NCI-H82 (cell line): ENCODE measurements around the gene DUSP6.
"Not testable (repeated sequence)": the region's sequence is repeated elsewhere in the genome, so short reads cannot be mapped to it uniquely, and the experiment has no call there.

Source experiments
- DNase-seq: peaks from one replicate; lab custom pipeline; 2025; lab: John Stamatoyannopoulos, UW

The DUSP6 gene

DNA sequence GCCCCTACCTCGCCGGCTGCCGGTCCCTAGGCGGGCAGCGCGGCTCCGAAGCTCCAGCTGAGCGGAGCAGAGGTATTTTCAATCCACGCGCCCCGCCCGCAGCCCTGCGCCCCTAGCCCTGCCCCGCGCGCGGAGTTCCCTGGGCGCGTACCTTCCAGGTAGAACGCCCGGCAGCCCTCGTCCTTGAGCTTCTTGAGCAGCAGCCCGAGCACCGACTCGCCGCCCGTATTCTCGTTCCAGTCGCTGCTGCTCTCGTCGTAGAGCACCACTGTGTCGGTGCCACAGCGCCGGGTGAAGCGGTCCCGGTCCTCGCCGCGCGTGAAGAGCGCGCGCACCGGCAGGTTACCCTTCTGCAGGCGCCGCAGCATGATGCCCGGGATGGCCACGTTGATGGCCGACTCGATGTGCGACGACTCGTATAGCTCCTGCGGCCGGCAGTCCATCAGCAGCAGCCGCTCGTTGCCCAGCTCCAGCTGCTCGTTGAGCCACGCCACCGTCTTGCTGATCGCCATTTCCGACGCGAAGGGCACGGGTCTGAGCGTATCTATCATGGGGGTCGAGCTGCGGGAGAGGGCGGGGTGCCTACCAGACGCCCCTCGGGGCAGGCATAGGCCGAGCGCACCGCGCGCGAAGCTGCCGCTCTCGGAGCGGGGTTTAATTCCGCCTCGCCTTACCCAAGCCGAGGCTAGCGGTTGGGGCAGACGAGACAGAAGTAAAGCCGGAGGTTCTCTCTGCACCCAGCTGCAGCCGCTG lies 636 bp downstream of the DUSP6 start:
- DNase-seq = no peak

DNA sequence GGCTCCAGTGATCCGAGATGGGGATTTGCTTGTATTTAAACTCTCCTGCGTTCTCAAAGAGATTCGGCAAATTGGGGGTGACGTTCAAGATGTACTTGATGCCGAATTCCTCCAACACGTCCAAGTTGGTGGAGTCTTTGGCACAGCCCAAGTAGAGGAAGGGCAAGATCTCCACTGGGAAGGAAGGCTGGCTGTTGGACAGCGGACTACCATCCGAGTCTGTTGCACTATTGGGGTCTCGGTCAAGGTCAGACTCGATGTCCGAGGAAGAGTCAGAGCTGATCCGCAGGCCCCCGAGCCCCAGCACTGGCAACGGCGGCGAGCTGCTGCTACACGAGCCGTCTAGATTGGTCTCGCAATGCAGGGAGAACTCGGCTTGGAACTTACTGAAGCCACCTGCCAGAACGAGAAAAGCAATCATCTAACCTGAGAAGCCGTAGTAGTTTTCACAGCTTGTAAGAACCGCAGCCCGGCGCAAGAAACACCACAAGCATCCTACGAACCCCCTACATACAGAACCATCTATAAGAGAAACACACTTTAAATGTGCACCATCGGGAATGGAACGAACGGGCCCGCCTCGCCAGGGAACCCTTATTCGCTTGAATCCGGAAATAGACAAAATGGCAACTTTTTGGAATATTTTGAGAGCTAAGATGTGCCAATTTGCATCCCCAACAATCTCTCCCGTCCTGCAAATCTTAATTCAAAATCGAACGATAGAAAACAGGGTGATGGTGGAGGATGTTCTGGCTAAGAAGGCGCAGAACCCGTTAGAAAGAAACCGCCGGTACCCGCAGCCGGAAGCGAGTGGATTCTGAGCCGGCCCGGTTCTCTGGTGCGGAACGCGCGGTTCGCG lies 1.4 kb downstream of the DUSP6 start:
- no peak for DNase-seq

DNA sequence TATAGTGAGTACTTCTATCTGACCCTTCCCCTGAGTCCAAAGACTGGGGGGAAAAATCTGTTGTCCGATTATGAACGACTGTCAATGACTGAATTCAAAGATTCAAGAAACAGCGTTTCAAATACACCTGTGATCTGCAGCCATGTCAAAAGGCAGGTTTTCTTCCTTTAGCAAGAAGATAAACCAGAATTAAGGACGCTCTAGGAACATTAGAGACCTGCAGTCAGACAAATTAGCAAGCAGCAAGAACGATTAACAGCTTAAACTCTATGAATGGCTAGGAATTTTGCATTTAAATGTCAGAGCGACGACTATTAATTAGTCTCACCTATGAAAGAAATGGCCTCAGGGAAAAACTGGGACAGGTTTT lies 2.1 kb downstream of the DUSP6 start:
- no peak for DNase-seq

DNA sequence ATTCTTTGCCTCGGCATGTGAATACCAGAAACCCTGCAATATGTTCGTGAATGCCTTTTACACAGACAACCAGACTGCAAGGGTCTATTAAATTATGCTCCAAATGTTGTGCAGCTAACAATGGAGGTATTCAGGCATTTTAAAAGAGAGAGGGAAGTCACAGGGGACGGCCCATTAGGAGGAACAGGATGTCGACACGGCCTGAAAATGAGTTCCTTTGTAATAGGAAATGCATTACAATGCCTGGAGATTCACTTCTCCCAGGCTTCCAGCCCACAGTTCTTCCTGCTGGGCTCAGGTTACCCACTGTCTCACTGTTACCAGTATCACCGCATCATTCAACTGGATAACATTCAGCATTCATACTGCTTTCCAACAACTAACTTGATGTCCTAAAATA lies 2.5 kb downstream of the DUSP6 start:
- no peak for DNase-seq

DNA sequence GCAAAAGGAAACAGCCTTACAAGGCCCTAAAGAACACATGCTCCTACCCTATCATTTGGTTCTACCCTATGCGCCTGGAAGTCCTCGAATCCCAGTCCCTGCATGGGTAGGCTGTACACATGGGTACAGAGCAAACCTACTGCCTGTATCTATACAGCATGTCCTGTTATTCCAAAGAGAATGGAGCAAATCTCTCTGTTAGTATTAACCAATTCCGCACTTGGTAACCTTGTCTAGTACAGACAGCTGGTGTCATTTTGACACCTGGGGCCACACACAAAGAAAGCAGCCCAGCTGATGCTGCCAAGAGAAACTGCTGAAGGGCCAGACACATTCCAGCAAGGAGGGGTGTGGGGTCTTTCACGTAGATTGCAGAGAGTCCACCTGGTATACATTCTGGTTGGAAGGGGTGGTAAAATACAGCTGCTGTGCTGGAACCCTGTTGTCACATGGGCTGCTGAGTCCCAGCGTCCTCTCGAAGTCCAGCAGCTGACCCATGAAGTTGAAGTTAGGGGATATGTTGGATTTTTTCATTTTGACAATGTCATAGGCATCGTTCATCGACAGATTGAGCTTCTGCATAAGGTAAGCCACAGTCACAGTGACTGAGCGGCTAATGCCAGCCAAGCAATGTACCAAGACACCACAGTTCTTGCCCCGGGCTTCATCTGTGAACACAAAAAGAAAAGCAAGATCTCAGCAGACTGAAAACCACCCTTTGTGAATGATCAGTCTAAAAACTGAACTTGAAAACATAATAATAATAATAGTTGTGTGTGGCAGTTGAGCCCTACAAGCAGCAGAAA lies 3.2 kb downstream of the DUSP6 start:
- no peak for DNase-seq

DNA sequence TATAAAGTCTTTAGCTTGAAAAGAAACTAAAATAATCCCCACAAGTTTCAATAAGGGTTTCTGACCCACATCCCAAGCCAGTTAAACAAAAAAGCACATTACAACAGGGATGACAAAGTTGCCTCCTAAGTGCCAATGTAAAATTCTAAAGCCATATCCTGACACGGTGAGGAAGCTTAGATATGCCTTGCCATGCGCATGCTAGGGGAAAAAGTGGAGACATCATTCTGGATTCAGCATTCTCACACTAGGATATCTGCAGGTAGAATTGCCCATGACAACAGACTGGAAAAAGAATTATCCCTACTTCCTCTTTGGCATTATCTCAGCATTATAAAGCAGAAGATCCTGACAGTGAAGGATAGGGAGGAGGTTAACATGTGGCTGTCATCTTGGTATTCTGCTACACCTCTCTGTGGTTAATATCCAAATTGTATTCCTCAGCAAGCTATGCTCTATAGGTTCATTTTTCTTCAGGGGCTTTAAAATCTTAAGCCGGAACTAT lies 4.9 kb downstream of the DUSP6 start:
- no peak for DNase-seq

DNA sequence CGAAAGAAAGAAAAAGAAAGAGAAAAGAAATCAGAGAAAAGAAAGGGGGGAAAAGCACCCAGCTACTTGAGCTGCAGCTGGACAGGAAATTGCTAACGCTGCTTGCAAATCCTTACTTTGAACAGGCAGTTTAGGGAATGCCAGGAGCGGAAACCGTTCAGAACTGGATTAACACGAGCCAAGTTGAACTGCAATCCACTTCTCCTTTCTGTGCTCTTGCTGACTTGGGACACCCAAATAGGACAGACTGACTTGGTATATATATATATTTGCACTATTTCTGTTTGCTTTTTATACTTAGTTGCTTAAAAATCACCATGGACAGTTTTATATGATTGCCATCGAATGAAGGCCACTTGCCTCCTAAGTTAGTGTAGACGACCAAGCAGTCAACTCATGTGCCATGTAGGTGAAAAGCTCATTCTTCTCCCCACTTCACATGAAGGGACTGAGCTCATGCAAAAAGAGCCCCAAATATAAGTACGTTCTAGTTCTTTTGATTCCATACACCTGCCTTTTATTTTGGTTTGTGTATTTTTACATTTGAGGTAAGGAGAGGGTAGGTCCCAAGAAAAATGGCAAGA lies 5.5 kb downstream of the DUSP6 start:
- peak; percentile 16 for DNase-seq

DNA sequence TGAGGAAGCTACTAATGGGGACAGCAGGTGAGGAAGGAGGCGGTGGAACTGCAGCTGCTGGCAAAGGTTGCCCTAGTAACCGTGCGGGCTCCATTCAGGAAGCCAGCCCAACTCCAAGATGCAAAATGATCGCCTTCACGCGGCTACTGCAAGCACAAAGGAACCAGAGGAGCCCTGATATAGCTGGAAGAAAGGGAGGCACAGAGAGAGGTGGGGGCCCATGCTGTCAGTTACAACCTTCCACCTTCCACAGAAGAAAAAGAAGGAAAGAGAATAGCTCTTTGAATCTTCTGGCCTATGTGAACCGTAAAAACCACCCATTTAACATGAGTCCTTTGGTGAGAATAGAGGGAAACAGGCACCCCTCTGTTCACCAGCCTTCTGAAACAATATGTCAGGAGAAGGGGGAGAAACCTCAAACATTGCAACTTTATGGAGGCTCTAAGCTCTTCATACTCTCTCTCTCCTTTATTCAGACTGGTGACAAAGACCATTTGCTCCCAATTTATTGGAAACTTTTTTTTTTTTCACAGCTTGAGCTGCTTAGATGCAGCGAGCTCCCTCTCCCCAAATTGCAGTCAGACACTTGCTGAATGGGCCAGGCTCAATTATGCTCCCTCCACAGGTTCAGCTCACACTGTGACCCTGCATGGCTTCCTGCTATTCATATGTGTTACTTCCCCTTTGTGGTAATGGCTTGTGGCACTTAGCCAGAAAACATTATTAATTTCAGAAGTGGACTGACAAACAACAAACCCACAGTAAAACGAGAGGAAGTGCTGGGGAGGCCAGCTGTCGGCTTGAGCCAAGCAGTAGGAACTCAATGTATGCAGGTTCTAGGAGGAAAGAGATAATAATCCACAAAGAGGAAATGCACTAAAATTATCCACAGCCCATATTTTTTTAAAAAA lies 6.2 kb downstream of the DUSP6 start:
- DNase-seq = no peak

DNA sequence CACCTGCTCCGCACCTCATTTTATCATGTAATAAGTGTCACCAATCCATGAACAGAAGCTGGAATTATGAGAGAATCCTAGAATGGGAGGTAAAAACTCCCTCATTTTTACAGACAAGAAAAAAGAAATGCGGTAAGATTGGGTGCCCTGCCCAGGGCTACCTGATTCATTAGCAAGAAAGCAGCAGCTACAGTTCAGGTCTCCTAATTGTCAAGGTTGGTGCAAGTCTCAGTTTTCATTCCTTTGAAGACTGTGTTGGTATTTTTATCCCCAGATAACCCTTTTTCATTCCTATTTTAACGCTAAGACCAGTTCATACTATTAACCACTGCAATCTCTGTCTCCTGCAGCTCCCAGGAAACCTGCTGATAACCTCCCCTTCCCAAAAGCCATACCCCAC lies 6.9 kb downstream of the DUSP6 start:
- no peak for DNase-seq

DNA sequence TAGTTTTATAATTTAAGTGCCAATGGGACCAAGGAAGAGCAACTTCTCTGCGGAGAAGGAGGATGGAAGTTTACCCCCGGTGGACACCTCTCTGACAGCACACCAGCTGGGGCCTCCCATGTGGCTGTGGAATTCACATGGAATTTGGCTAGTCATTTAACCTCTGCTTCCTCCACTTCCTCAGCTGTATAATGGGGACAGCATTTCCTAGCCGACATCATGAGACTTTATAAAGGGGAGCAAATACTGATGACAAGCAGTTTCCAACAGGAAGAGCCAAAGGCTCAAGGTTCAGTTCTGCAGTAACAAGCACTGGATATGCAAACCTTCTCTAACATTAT lies 7.5 kb downstream of the DUSP6 start:
- DNase-seq = no peak

DNA sequence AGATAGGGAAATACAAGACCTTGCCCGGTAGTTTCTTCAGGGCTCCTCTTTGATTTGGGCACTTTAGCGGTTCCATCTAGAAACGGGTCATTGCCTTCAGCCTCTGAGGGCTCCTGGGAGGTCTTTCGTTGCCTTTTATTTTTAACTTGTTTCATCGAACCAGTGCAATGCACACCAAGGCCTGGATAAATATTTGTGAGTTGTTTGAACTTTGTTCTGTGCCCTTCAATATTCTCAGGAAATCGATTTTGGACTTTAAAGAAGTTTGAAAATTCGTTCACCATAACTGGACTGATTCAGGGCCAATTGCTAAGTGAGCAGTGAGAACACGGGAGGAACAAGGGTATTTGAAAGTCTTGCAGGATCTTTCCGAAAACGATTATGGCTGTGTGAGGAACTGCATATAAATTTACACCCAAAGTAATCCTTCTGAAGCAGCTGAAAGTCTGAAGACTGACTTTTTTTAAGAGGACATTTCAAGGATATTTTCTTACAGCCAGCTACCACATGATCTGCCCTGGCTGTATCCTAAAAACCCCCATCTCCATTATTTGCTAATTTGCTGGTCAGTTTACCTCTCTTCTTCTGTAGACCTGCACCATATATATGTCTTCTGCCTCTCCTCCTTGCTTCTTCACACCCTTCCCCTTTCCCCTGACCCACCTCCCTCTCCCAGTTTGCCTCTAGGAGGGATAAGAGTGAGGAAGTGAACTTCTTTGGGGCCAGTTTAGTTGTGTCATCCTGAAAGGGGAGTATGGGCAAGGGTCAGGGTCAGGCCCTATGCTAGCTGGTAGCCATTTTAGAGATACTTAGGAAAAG lies 8.0 kb downstream of the DUSP6 start:
- DNase-seq = no peak

DNA sequence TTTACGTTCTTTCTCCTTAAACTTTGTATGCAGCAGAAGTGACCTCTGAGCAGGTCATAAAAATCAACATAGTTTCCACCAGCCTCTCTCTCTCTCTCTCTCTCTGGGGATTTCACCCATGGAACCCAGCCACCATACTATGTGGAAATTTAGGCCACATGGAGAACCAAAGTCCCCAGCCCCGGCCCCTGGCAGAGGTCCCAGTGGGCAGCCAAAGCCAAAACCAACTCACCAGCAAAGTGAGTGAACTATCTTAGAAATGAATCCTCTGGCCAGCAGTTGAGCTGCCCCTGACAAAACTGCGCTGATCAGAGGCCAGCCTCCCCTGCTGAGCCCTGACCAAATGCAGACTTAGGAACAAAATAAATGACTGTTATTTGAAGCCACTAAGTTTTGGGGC lies 9.2 kb downstream of the DUSP6 start:
- no peak for DNase-seq

DNA sequence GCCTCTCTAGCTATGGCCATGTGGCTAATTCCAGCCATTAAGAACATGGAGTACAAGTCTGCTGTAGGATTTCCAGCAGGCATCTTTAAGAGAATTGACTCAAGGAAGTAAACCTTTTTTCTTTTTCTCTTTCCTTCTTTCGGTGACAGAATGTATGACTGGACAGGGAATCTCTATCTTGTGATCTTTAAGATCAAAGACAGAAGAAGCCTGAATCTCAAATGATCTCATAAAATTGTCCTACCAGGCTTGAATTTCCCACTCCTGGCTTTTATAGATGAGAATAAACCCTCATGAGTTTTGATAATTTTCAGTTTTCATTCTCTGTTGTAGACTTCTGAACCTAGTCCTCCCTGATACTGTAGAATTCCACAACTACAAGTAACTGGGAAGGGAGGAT lies 11.4 kb downstream of the DUSP6 start:
- DNase-seq = no peak

DNA sequence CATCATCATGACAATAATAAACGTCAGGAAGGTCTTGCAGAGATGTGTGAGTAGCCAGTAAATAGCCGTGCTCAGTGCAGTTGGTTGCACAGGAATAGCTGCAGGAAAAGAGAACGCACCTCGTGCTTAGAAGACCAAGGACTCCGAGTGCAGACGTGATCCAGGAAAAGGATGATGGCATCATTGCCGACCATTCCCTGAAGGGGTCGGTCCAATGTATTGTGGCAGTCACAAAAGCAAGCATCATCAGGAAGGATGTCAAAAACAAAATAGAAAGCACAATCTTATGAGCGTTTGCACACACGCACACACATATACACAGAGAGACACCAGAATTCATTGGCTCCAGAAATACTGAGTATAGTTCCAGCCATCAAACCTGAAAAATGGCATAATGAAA lies 12.8 kb downstream of the DUSP6 start:
- no peak for DNase-seq

DNA sequence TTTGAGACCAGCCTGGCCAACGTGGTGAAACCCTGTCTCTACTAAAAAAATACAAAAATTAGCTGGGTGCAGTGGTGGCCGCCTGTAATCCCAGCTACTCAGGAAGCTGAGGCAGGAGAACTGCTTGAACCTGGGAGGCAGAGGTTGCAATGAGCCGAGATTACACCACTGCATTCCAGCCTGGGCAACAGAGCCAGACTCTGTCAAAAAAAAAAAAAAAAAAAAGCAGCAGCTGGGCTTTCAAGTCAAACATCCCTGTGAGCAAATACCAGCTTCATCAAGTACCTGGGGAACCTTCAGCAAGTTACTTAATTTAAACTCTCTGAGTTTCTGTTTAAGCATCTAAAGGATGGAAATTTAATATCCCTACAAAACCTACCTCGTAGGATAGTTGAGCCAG lies 15.2 kb downstream of the DUSP6 start:
- not testable (repeated sequence) for DNase-seq

DNA sequence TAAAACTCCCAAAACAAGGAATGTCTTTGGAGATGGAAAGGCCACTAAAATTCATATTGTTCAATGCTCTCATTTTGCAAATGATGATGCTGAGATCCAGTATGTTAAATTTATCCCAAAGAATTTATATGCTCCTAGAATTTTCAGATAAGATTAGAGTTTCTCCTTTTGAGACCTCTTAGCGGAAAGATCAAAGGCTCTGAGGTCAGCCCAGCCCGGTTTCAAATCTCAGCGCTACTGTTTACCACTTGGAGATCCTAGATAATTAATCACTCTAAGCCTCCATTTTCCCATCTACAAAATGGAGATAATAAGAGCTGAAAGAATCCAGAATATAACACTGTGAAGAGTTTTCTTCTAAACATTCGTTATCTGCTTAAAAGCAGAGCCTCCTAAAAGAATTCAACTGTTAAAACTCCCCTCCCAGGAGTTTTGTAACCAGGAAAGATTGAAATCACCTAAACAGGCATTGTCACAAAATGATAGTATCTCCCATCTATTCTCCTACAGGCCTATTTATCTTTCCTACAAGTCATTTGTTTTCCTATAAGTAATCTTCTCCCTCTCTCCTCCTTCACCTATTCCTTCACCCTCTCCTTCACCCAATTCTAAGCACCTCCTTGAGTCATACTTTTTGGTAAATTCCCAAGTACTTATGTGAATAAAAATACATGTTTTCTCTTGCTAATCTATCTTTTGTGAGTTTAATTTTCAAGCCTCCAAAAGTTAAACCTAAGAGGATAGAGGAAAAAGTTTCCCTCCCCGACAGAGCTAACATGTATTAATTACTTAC lies 16.7 kb downstream of the DUSP6 start:
- no peak for DNase-seq

DNA sequence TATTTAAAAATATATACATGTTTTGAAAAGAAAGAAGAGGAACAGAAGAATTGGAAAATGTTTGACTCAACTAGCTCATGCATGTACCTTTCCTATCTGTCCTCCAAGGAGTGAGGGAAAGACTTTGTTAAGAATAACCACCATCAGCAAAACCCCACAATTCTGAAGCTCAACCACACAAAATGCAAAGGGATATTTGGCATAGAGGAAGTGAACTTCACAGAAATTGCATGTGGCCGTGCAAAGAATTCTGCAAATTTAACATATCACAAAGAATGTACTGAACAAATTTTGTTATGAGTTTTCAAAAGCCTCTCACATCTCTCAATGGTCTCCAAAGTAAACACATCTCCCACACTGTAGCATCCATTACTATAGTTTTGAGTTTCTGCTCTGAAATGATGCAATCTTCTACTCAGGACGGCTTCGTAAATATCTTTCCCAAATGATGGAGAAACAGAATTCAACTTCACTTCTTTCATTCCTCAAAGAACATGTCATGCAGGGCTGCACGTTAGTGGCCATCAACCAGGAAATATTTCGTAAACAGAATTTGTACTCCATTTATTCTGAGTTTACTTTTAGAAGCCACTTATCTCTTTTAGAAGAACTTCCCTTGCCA lies 17.6 kb downstream of the DUSP6 start:
- no peak for DNase-seq

DNA sequence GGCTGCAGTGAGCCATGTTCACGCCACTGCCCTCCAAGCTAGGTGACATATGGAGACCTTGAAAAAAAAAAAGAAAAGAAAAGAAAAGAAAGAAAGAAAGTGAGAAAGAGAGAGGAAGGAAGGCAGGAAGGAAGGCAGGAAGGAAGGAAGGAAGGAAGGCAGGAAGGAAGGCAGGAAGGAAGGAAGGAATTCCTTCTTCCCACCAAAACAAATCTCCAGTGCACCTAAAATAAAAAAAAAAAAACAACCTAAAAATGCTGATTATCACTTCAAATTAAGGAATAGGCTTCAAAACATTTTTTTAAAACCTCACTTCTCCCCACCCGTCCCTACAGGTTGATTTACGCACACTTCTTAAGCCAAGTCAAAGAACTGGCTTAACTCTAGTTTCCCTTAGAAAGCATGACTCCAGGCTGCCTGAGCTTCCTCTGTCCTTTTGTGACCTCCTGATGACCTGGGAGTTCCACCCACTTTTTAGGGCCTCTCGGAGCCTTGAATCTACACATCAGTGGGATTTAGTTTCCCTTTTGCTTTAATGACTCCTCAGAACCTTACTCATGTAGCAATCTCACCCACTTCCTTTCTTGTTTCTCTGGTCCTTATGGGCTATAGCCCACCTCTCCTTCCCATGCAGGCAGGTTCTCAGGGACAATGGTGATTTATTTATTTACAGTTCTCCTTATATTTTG lies 18.6 kb downstream of the DUSP6 start:
- no peak for DNase-seq
